ENCODE data around the gene VTI1A. TPM values are rescaled to one million over a fixed set of nuclear protein-coding genes. Genes with fewer than 3 reads are reported as not detected.
"Not testable (repeated sequence)": the region's sequence is repeated elsewhere in the genome, so short reads cannot be mapped to it uniquely, and the experiment has no call there.

VTI1A gene
- total and polyA plus RNA-seq, 3 donors from 2014 or later = 25.5 to 85.9 (median 63.4) TPM

- no peak for TF ChIP-seq POLR2A (IDR thresholded peaks at IDR 0.05)
- no peak for TF ChIP-seq CTCF (IDR thresholded peaks at IDR 0.05)
- no peak overlapping the region for H3K4me3 ChIP-seq
- no peaks in the 10 kb centered on the region for H3K9me3 ChIP-seq
- WGBS, 2 donors = 81 to 85% methylated on average over 3 of the region's 3 CpGs
- H3K27ac ChIP-seq = no peak overlapping the region
- H3K36me3 ChIP-seq (ENCODE audit: low read depth, missing control alignments) = no peaks in the 10 kb centered on the region
- H3K27me3 ChIP-seq = no peaks in the 10 kb centered on the region
- intact Hi-C loops (cut with DNase I; ENCODE audit: low total_unique reads) = no loop called here
- no peaks in the 10 kb centered on the region for H3K4me1 ChIP-seq
- no peak for DNase-seq
Measured at GRCh38 chr10:112728118-112728883, 281.3 kb downstream of the VTI1A start.

- Histone ChIP-seq H3K4me1 (no peaks in the 10 kb centered on the region), H3K27me3 (no peaks in the 10 kb centered on the region), H3K27ac (no peak overlapping the region), H3K4me3 (no peak overlapping the region), H3K9me3 (no peaks in the 10 kb centered on the region), H3K36me3 (ENCODE audit: low read depth, missing control alignments) (no peaks in the 10 kb centered on the region)
- TF ChIP-seq POLR2A (IDR thresholded peaks at IDR 0.05) (no peak), CTCF (IDR thresholded peaks at IDR 0.05) (no peak)
- no peak for DNase-seq
- intact Hi-C loops (cut with DNase I; ENCODE audit: low total_unique reads) = no loop called here
Measured at GRCh38 chr10:112728997-112729396, 282.0 kb downstream of the VTI1A start.

- H3K36me3 ChIP-seq (ENCODE audit: low read depth, missing control alignments); H3K9me3 ChIP-seq; H3K4me1 ChIP-seq; intact Hi-C loops (cut with DNase I; ENCODE audit: low total_unique reads); H3K27me3 ChIP-seq; H3K4me3 ChIP-seq; DNase-seq; H3K27ac ChIP-seq: not testable (repeated sequence)
- WGBS, 2 donors = 92 to 94% methylated on average over 3 of the region's 3 CpGs
Measured at GRCh38 chr10:112731450-112731849, 284.4 kb downstream of the VTI1A start.

GRCh38 chr10:112732277-112732921 is 285.4 kb downstream of the VTI1A start:
- Histone ChIP-seq H3K4me1 (no peaks in the 10 kb centered on the region), H3K27ac (no peak overlapping the region), H3K36me3 (ENCODE audit: low read depth, missing control alignments) (no peaks in the 10 kb centered on the region), H3K4me3 (no peak overlapping the region), H3K27me3 (no peaks in the 10 kb centered on the region), H3K9me3 (no peaks in the 10 kb centered on the region)
- WGBS, 2 donors = 48% methylated on average over 3 of the region's 3 CpGs
- intact Hi-C loops (cut with DNase I; ENCODE audit: low total_unique reads) = no loop called here
- DNase-seq = no peak
- TF ChIP-seq POLR2A (IDR thresholded peaks at IDR 0.05) (no peak), CTCF (IDR thresholded peaks at IDR 0.05) (no peak)

- no peak for TF ChIP-seq CTCF (IDR thresholded peaks at IDR 0.05)
- H3K4me3 ChIP-seq = no peak overlapping the region
- intact Hi-C loops (cut with DNase I; ENCODE audit: low total_unique reads) = no loop called here
- no peak overlapping the region for H3K27ac ChIP-seq
- H3K9me3 ChIP-seq = no peaks in the 10 kb centered on the region
- WGBS, 2 donors = 72 to 86% methylated on average over 4 of the region's 4 CpGs
- no peaks in the 10 kb centered on the region for H3K36me3 ChIP-seq (ENCODE audit: low read depth, missing control alignments)
- no peaks in the 10 kb centered on the region for H3K4me1 ChIP-seq
- no peaks in the 10 kb centered on the region for H3K27me3 ChIP-seq
- DNase-seq = no peak
Measured at GRCh38 chr10:112735041-112735695, 288.2 kb downstream of the VTI1A start.
